ENCODE data around the gene DNAAF8. TPM values are rescaled to one million over a fixed set of nuclear protein-coding genes. Genes with fewer than 3 reads are reported as not detected.

The DNAAF8 gene
- total and polyA plus RNA-seq, 8 donors: 0.23 to 1.0 (median 0.58) TPM

DNA sequence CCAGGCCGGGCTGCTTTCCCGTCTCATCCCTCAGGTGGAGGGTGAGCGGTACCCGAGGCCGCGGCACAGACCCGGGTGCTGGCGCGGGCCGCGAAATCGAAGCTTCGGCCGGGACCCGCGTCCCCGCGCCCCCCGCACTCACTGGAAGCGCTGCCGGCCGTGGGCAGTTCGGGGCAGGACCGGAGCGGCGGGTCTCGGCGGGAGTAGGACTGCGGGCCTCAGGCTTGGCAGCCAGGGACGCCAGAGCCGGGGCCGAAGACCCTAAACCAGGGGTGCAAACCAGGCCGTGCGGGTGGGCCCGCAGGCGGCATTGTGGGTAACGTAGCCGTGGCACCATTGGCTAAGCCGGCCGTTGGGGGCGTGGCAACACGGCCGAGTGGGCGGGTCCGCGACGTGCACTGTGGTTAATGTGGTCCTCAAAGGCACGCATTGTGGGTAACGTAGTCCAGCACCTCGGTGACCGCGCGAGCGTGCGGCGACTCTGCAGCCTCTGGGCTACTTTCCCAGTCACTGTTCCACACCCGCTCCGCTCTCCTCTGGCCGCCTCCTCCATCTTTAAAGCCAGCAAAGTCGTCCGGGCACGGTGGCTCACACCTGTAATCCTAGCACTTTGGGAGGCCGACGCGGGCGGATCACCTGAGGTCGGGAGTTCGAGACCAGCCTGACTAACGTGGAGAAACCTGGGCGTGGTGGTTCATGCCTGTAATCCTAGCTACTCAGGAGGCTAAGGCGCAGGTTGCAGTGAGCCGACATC, 32.7 kb downstream of the DNAAF8 start, which contains the start of gene ZNF500:
Gene ZNF500, minus strand, starts transcription at position 288 of the 754 bp plus-strand sequence. CDS start 1,184 bp downstream, outside the sequence.
- DNase-seq (peak; percentile 97 to 99 (median 98)), FAIRE-seq (no peak)
- intact Hi-C loops (cut with DNase I): no loop called here

DNA sequence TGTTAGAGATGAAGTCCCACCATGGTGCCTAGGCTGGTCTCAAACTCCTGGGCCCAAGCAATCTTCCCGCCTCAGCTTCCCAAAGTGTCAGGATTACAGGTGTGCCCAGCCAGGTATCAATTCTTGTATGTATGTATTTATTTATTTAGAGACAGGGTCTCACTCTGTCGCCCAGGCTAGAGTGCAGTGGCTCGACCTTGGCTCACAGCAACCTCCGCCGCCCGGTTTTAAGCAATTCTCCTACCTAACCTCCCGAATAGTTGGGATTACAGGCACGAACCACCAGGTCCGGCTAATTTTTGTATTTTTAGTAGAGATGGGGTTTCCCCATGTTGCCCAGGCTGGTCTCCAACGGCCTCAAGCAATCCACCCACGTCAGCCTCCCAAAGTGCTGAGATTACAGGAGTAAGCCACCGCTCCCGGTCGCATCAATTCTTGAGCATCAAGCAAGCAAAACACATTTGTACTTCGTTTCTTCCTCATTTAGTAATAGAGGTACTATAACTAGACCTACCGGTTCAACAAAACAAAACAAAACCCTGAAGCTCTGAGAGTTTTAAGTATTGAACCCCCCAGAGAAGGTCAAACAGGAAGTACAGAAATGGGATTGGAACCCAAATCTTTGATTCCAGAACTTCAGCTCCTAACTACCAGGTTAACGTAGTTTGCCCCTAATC, 33.7 kb downstream of the DNAAF8 start:
- Histone ChIP-seq H3K9me3 (no peaks in the 10 kb centered on the region), H3K27ac (peak overlapping the region; percentile 72 to 89 (median 82)), H3K4me1 (peaks cover 0 to 18% (median 12%) of the 10 kb centered on the region in 3 donors), H3K36me3 (no peaks in the 10 kb centered on the region), H3K27me3 (no peaks in the 10 kb centered on the region), H3K4me3 (peak overlapping the region; percentile 37 to 93 (median 62))
- DNase-seq (peak in 1 of 6 donors; percentile 33), ATAC-seq (peak in 2 of 4 donors; percentile 4 to 30), FAIRE-seq (no peak)
- WGBS, 2 donors: 29 to 33% methylated on average over 17 of the region's 17 CpGs
- intact Hi-C loops (cut with DNase I): no loop called here
- TF ChIP-seq, protein P1, sequence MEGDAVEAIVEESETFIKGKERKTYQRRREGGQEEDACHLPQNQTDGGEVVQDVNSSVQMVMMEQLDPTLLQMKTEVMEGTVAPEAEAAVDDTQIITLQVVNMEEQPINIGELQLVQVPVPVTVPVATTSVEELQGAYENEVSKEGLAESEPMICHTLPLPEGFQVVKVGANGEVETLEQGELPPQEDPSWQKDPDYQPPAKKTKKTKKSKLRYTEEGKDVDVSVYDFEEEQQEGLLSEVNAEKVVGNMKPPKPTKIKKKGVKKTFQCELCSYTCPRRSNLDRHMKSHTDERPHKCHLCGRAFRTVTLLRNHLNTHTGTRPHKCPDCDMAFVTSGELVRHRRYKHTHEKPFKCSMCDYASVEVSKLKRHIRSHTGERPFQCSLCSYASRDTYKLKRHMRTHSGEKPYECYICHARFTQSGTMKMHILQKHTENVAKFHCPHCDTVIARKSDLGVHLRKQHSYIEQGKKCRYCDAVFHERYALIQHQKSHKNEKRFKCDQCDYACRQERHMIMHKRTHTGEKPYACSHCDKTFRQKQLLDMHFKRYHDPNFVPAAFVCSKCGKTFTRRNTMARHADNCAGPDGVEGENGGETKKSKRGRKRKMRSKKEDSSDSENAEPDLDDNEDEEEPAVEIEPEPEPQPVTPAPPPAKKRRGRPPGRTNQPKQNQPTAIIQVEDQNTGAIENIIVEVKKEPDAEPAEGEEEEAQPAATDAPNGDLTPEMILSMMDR (IDR thresholded peaks at IDR 0.05): no peak

More for the DNA sequence above, 32.7 kb downstream of the DNAAF8 start, which contains the start of gene ZNF500:
- Histone ChIP-seq H3K4me3 (peak within 1 kb of the TSS; percentile 73 to 99 (median 90)), H3K9me3 (no peaks in the 10 kb centered on the region), H3K27ac (peak within 1 kb of the TSS; percentile 72 to 89 (median 82)), H3K27me3 (no peaks in the 10 kb centered on the region), H3K36me3 (peaks cover 0 to 9% (median 0%) of the 10 kb centered on the region in 3 donors), H3K4me1 (peaks cover 0 to 18% (median 12%) of the 10 kb centered on the region in 3 donors)
- WGBS, 2 donors: 2 to 3% methylated on average over 66 to 72 of the region's 72 CpGs
- TF ChIP-seq, protein P1 (IDR thresholded peaks at IDR 0.05): no peak
- ATAC-seq: peak; percentile 86 to 95 (median 92)

GRCh38 chr16:4768549-4769305, 34.4 kb downstream of the DNAAF8 start:
- TF ChIP-seq, protein P1 (IDR thresholded peaks at IDR 0.05): no peak
- DNase-seq (peak; percentile 95 to 98 (median 97)), ATAC-seq (peak; percentile 90 to 95 (median 91)), FAIRE-seq (no peak)
- 2 to 3% methylated on average over 48 of the region's 48 CpGs for WGBS, 2 donors
- intact Hi-C loops (cut with DNase I): no loop called here
- no peaks in the 10 kb centered on the region for H3K9me3 ChIP-seq
- peak overlapping the region; percentile 37 to 93 (median 62) for H3K4me3 ChIP-seq
- no peaks in the 10 kb centered on the region for H3K27me3 ChIP-seq
- no peaks in the 10 kb centered on the region for H3K36me3 ChIP-seq
- H3K4me1 ChIP-seq: peaks cover 0 to 18% (median 12%) of the 10 kb centered on the region in 3 donors
- H3K27ac ChIP-seq: peak overlapping the region; percentile 72 to 89 (median 82)

DNA sequence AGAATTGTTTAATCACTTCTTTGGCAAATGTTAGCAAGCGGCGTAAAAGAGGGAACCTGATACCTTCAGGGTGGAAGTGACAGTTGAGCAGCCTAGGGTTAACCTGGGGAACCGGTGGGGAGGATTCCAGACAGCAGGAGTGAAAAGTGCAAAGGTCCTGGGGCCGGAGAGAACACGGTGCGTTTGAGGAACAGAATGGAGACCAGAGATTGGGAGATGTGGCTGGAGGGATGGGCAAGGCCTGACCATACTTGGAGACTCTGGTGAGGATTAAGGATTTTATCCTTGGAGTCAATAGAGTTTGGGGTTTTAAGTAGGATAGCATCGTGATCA, 34.9 kb downstream of the DNAAF8 start:
- ATAC-seq (no peak), FAIRE-seq (no peak), DNase-seq (no peak)
- Histone ChIP-seq H3K36me3 (no peaks in the 10 kb centered on the region), H3K4me3 (peak overlapping the region in 2 of 4 donors; percentile 38 to 93), H3K27me3 (no peaks in the 10 kb centered on the region), H3K27ac (peak overlapping the region in 1 of 4 donors; percentile 87), H3K9me3 (no peaks in the 10 kb centered on the region), H3K4me1 (peaks cover 0 to 18% (median 12%) of the 10 kb centered on the region in 3 donors)
- intact Hi-C loops (cut with DNase I): no loop called here
- WGBS, 2 donors: 43 to 44% methylated on average over 7 of the region's 7 CpGs
- TF ChIP-seq, protein P1 (IDR thresholded peaks at IDR 0.05): no peak

Measured in pancreas (tissue), 10 donors.